IMR-90 (cell line): Measurements from ENCODE around the gene PRKAR1B. TPM values are rescaled to one million over a fixed set of nuclear protein-coding genes. Genes with fewer than 3 reads are reported as not detected.

Source experiments
- ATAC-seq: fragments of 200-7000 bp; cut with Tn5 transposase; 2 replicates; pipeline ENCODE4 v1.9.1; 2020; ENCODE audit warnings: low read depth, mild to moderate bottlenecking, moderate library complexity
- BruUV-seq: library from RNA; stranded (reverse); fragments of 400-500 nt; replicated peaks from 2 replicates; lab custom pipeline; 2021; lab: Mats Ljungman, UMichigan
- CTCF ChIA-PET: fragments of 300-600 bp; formaldehyde crosslinking; extraction: SDS; loops from one replicate; lab custom pipeline; 2021; ENCODE audit warnings: antibody characterized with exemption; lab: Yijun Ruan, JAX
- POLR2A ChIA-PET: fragments of 300-600 bp; sonication (Branson Sonifier 250); formaldehyde crosslinking; loops from one replicate; lab custom pipeline; 2022; ENCODE audit warnings: antibody characterized with exemption; ENCODE audit not compliant: unreplicated experiment; lab: Charles Lee
- DNase-seq: peaks from one replicate; pipeline ENCODE4 v3.0.0; 2013
- H2AFZ ChIP-seq: replicated peaks from 2 replicates; pipeline ENCODE3; 2013; ENCODE audit warnings: low read length, mild to moderate bottlenecking; ENCODE audit not compliant: poor library complexity
- H2AK5ac ChIP-seq: 2 replicates; pipeline ENCODE4 v1.6.1; 2013; ENCODE audit warnings: low read depth, low read length, inconsistent platforms
- H2AK9ac ChIP-seq: replicated peaks from 2 replicates; pipeline ENCODE3; 2013; ENCODE audit warnings: mild to moderate bottlenecking, low read depth, low read length, moderate library complexity; ENCODE audit not compliant: poor library complexity
- H2BK120ac ChIP-seq: 2 replicates; pipeline ENCODE4 v1.6.1; 2013; ENCODE audit warnings: low read depth, low read length, inconsistent platforms
- H2BK15ac ChIP-seq: 3 replicates; pipeline ENCODE4 v1.6.1; 2013; ENCODE audit warnings: low read depth, low read length, inconsistent platforms
- H2BK20ac ChIP-seq: 2 replicates; pipeline ENCODE4 v1.6.1; 2013; ENCODE audit warnings: low read depth, mild to moderate bottlenecking, inconsistent platforms, low read length, moderate library complexity
- H2BK5ac ChIP-seq: 2 replicates; pipeline ENCODE4 v1.6.1; 2013; ENCODE audit warnings: mild to moderate bottlenecking, low read depth, low read length, inconsistent platforms; ENCODE audit not compliant: poor library complexity, severe bottlenecking
- H3K14ac ChIP-seq: replicated peaks from 2 replicates; pipeline ENCODE4 v1.6.1; 2013; ENCODE audit warnings: low read depth, low read length, inconsistent platforms
- H3K18ac ChIP-seq: 2 replicates; pipeline ENCODE4 v1.6.1; 2013; ENCODE audit warnings: low read depth, low read length, control low read depth
- H3K23ac ChIP-seq: 2 replicates; pipeline ENCODE4 v1.6.1; 2013; ENCODE audit warnings: low read depth, low read length, inconsistent platforms
- H3K27ac ChIP-seq: 2 replicates; pipeline ENCODE4 v1.5.1; 2013; ENCODE audit warnings: mild to moderate bottlenecking, control low read depth, low read length; ENCODE audit not compliant: insufficient read depth
- H3K27me3 ChIP-seq: 2 replicates; pipeline ENCODE4 v1.6.1; 2013; ENCODE audit warnings: low read length; ENCODE audit not compliant: control insufficient read depth, insufficient read depth
- H3K36me3 ChIP-seq: 2 replicates; pipeline ENCODE4 v1.6.1; 2013; ENCODE audit warnings: low read length, mixed read lengths; ENCODE audit not compliant: control insufficient read depth, insufficient read depth
- H3K4ac ChIP-seq: 2 replicates; pipeline ENCODE4 v1.6.1; 2013; ENCODE audit warnings: low read depth, low read length, inconsistent platforms
- H3K4me1 ChIP-seq: 2 replicates; pipeline ENCODE4 v1.6.1; 2013; ENCODE audit warnings: low read length, mixed read lengths; ENCODE audit not compliant: control insufficient read depth, insufficient read depth
- H3K4me2 ChIP-seq: 2 replicates; pipeline ENCODE4 v1.6.1; 2013; ENCODE audit warnings: low read depth, mild to moderate bottlenecking, control low read depth, low read length, moderate library complexity
- H3K4me3 ChIP-seq: 2 replicates; pipeline ENCODE4 v1.5.1; 2013; ENCODE audit warnings: low read depth, mild to moderate bottlenecking, control low read depth, low read length, moderate library complexity; ENCODE audit not compliant: insufficient read depth
- H3K56ac ChIP-seq: 2 replicates; pipeline ENCODE4 v1.6.1; 2013; ENCODE audit warnings: low read length, inconsistent platforms; ENCODE audit not compliant: insufficient read depth; ENCODE audit errors: extremely low read depth
- H3K79me1 ChIP-seq, 2 experiments: 2 replicates each; pipeline ENCODE4 v1.6.1; 2013; ENCODE audit warnings: low read length in 2 of 2, inconsistent platforms in 1 of 2, low read depth in 1 of 2
- H3K9ac ChIP-seq: 2 replicates; pipeline ENCODE4 v1.6.1; 2013; ENCODE audit warnings: low read depth, low read length, control low read depth
- H3K9me1 ChIP-seq: 2 replicates; pipeline ENCODE4 v1.6.1; 2013; ENCODE audit warnings: low read length, inconsistent platforms; ENCODE audit not compliant: insufficient read depth
- H3K9me3 ChIP-seq: 2 replicates; pipeline ENCODE4 v1.6.1; 2013; ENCODE audit warnings: low read length; ENCODE audit not compliant: control insufficient read depth, insufficient read depth
- H4K20me1 ChIP-seq: 2 replicates; pipeline ENCODE4 v1.6.1; 2013; ENCODE audit warnings: low read length, inconsistent platforms; ENCODE audit not compliant: insufficient read depth
- H4K5ac ChIP-seq: 2 replicates; pipeline ENCODE4 v1.6.1; 2013; ENCODE audit warnings: mild to moderate bottlenecking, low read depth, low read length, control low read depth
- H4K8ac ChIP-seq, 2 experiments: 2 replicates each; pipeline ENCODE4 v1.6.1; 2013; ENCODE audit warnings: low read depth in 2 of 2, low read length in 2 of 2, control low read depth in 1 of 2, inconsistent platforms in 1 of 2
- H4K91ac ChIP-seq: 2 replicates; pipeline ENCODE4 v1.6.1; 2013; ENCODE audit warnings: low read depth, low read length, inconsistent platforms; ENCODE audit not compliant: insufficient read depth
- BHLHE40 ChIP-seq: fragments of 150-350 bp; IDR thresholded peaks from 2 replicates; pipeline ENCODE4 v1.6.1; 2016; ENCODE audit warnings: mild to moderate bottlenecking, low read depth, low read length
- CEBPB ChIP-seq: IDR thresholded peaks from 2 replicates; pipeline ENCODE4 v1.6.1; 2012; ENCODE audit warnings: low read depth, low read length, improper control_type of control experiment
- FOS ChIP-seq: fragments of 150-350 bp; IDR thresholded peaks from 2 replicates; pipeline ENCODE4 v1.6.1; 2016; ENCODE audit warnings: low read depth, low read length
- MAFK ChIP-seq: IDR thresholded peaks from 2 replicates; pipeline ENCODE4 v1.6.1; 2012; ENCODE audit warnings: low read depth, low read length, improper control_type of control experiment
- NFE2L2 ChIP-seq: fragments of 150-350 bp; IDR thresholded peaks from 2 replicates; pipeline ENCODE4 v1.6.1; 2016; ENCODE audit warnings: low read depth, mild to moderate bottlenecking, low read length
- RAD21 ChIP-seq: IDR thresholded peaks from 2 replicates; pipeline ENCODE4 v1.6.1; 2012; ENCODE audit warnings: low read length, improper control_type of control experiment
- RCOR1 ChIP-seq: IDR thresholded peaks from 2 replicates; pipeline ENCODE4 v1.6.1; 2012; ENCODE audit warnings: mild to moderate bottlenecking, low read length, improper control_type of control experiment; ENCODE audit not compliant: insufficient replicate concordance
- SMC3 ChIP-seq: fragments of 150-350 bp; IDR thresholded peaks from 2 replicates; pipeline ENCODE4 v1.6.1; 2016; ENCODE audit warnings: low read depth, mild to moderate bottlenecking, antibody characterized with exemption, low read length, moderate library complexity
- WGBS, 2 experiments: methylation state at CpG; one replicate each; pipeline versions ENCODE4 v1.1.5 to v1.1.7; 2013; ENCODE audit warnings: missing lambda C conversion rate in 2 of 2; ENCODE audit not compliant: insufficient read length in 1 of 2; ENCODE audit errors: extremely low coverage in 2 of 2; 5-methylcytosine and 5-hydroxymethylcytosine counted together
- dilution Hi-C: fragments of 300-500 bp; cut with HindIII; formaldehyde crosslinking; loops from one replicate; pipeline ENCODE4 v1.14.3; 2018; ENCODE audit warnings: low sequenced_read_pairs; ENCODE audit not compliant: unreplicated experiment
- in situ Hi-C: fragments of 300-500 bp; cut with MboI; formaldehyde crosslinking; loops from 3 replicates; pipeline ENCODE4 v1.14.3; 2019; ENCODE audit warnings: low sequenced_read_pairs, inconsistent platforms, mixed read lengths
- intact Hi-C: fragments of 100-400 bp; cut with micrococcal nuclease; formaldehyde crosslinking; loops from 2 replicates; pipeline ENCODE4 v1.10.0; 2022
- polyA plus RNA-seq, 3 experiments: library from polyadenylated mRNA; depleted of rRNA; stranded (reverse); fragments of >200 nt; gene quantifications; 2 replicates each; pipeline ENCODE4 v1.2.3, GENCODE V29; 2012; ENCODE audit warnings: low replicate concordance in 1 of 3
- total RNA-seq: library from RNA; depleted of rRNA; stranded (reverse); fragments of >200 nt; gene quantifications from 2 replicates; pipeline ENCODE4 v1.2.3, GENCODE V29; 2012
- TF ChIP-seq, protein P1 (sequence below): fragments of 150-350 bp; IDR thresholded peaks from 2 replicates; pipeline ENCODE4 v1.6.1; 2017; ENCODE audit warnings: mild to moderate bottlenecking, antibody characterized with exemption, low read length, low read depth
- TF ChIP-seq, protein P2 (sequence below): fragments of 150-350 bp; IDR thresholded peaks from 2 replicates; pipeline ENCODE4 v1.6.1; 2016; ENCODE audit warnings: low read depth, mild to moderate bottlenecking, low read length, moderate library complexity, borderline replicate concordance
- TF ChIP-seq, protein P3 (sequence below): conservative IDR thresholded peaks from 2 replicates; pipeline ENCODE4 v1.5.1; 2012; ENCODE audit warnings: mild to moderate bottlenecking, low read depth, low read length, improper control_type of control experiment

The PRKAR1B gene
- total and polyA plus RNA-seq, 2 of the 4 experiments (the other 2 are of a cell fraction): 15.2 to 20.2 TPM

DNA sequence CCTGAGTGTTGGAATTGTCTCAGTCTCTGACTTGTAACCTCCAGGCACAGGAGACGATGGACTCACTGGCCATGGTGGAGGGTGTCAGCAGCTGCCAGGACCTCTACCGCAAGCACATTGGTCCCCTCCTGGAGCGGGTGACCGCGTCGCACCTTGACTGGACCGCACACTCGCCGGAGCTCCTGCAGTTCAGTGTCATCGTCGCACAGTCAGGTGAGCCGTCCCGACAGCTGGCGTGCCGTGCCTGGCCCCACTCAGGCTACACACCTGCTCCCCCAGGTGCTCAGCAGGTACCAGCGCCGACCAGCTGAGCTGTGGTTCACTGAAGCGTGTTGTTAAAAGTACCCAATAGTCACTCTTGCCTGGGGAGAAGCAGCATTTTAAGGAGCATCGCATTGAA, 36.7 kb upstream of the PRKAR1B start:
- in situ Hi-C loops: no loop called here

More for the DNA sequence above, 36.7 kb upstream of the PRKAR1B start:
- no TSS peak for BruUV-seq
- Histone ChIP-seq H2AK5ac (no peak overlapping the region), H3K23ac (no peak overlapping the region), H2BK5ac (no peak overlapping the region), H3K4ac (no peak overlapping the region), H3K36me3 (peaks cover 39% of the 10 kb centered on the region), H3K9me1 (no peaks in the 10 kb centered on the region; the same call in 1 of the 2 replicates), H2AK9ac (no peak overlapping the region), H2BK120ac (no peak overlapping the region), H3K4me3 (no peak overlapping the region), H3K4me1 (no peaks in the 10 kb centered on the region), H3K4me2 (no peak overlapping the region), H4K8ac (no peak overlapping the region), H2BK15ac (no peak overlapping the region), H4K20me1 (no peaks in the 10 kb centered on the region), H3K9me3 (no peaks in the 10 kb centered on the region), H4K91ac (no peak overlapping the region), H2BK20ac (no peak overlapping the region), H3K27ac (no peak overlapping the region), H3K27me3 (no peaks in the 10 kb centered on the region), H3K9ac (no peak overlapping the region), H3K56ac (no peak overlapping the region), H3K14ac (no peak overlapping the region), H3K79me1 (no peaks in the 10 kb centered on the region), H4K5ac (no peak overlapping the region), H2AFZ (no peak overlapping the region), H3K18ac (no peak overlapping the region)
- no peak for DNase-seq
- intact Hi-C loops: no loop called here
- CTCF ChIA-PET: no interaction called here
- ATAC-seq: no peak
- 94% methylated on average over 5 of the region's 19 CpGs; no CpG with 5 or more reads in 1 of the 2 experiments for WGBS, 2 experiments
- POLR2A ChIA-PET: no interaction called here
- TF ChIP-seq CEBPB: no peak
- TF ChIP-seq, protein P1, sequence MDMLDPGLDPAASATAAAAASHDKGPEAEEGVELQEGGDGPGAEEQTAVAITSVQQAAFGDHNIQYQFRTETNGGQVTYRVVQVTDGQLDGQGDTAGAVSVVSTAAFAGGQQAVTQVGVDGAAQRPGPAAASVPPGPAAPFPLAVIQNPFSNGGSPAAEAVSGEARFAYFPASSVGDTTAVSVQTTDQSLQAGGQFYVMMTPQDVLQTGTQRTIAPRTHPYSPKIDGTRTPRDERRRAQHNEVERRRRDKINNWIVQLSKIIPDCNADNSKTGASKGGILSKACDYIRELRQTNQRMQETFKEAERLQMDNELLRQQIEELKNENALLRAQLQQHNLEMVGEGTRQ: no peak
- TF ChIP-seq RCOR1: no peak
- no peak for TF ChIP-seq FOS
- no peak for TF ChIP-seq MAFK
- no peak for TF ChIP-seq BHLHE40
- TF ChIP-seq RAD21: no peak
- TF ChIP-seq, protein P2, sequence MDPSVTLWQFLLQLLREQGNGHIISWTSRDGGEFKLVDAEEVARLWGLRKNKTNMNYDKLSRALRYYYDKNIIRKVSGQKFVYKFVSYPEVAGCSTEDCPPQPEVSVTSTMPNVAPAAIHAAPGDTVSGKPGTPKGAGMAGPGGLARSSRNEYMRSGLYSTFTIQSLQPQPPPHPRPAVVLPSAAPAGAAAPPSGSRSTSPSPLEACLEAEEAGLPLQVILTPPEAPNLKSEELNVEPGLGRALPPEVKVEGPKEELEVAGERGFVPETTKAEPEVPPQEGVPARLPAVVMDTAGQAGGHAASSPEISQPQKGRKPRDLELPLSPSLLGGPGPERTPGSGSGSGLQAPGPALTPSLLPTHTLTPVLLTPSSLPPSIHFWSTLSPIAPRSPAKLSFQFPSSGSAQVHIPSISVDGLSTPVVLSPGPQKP: no peak
- TF ChIP-seq, protein P3, sequence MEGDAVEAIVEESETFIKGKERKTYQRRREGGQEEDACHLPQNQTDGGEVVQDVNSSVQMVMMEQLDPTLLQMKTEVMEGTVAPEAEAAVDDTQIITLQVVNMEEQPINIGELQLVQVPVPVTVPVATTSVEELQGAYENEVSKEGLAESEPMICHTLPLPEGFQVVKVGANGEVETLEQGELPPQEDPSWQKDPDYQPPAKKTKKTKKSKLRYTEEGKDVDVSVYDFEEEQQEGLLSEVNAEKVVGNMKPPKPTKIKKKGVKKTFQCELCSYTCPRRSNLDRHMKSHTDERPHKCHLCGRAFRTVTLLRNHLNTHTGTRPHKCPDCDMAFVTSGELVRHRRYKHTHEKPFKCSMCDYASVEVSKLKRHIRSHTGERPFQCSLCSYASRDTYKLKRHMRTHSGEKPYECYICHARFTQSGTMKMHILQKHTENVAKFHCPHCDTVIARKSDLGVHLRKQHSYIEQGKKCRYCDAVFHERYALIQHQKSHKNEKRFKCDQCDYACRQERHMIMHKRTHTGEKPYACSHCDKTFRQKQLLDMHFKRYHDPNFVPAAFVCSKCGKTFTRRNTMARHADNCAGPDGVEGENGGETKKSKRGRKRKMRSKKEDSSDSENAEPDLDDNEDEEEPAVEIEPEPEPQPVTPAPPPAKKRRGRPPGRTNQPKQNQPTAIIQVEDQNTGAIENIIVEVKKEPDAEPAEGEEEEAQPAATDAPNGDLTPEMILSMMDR: no peak
- no peak for TF ChIP-seq SMC3
- TF ChIP-seq NFE2L2: no peak
- dilution Hi-C loops: no loop called here
